ENCODE data around the gene IL9R.

DNA sequence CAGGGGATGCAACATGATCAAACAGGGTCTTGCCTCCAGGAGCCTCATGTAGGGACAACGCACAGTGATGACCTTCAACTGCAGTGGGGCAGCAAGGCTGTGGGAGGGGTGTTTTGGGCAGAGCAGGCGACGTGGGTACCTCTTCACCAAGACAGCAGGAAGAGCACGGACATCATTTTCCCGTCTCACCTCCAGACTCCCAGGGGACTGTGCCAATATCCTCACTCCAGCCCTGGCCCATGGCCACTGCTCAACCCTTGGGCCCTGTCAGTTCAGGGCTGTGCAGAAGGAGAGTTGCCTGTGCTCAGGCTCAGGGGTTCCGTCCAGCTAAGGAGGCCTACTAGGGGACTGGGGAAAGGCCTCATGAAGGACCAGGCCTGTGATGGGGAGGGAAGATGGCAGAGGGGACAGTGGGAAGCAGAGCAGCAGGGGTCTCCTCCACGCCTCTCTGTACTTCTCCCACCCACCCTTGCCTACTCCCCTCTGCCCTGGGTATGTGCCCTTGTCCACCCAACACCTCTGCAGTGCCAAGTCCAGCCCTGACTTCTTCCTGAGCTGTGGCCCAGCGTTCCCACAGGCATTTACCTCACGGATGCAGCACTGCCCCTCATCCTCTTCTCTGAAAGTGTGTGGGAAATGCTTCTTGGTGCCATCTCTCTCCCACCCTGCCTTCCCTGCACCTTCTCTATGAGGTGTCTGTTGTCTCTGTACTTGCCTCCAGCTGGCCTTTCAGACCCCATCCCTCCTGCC lies 1.4 kb downstream of the IL9R start:
- TF ChIP-seq POLR2A (IDR thresholded peaks at IDR 0.05): no peak
- TF ChIP-seq, protein P1, sequence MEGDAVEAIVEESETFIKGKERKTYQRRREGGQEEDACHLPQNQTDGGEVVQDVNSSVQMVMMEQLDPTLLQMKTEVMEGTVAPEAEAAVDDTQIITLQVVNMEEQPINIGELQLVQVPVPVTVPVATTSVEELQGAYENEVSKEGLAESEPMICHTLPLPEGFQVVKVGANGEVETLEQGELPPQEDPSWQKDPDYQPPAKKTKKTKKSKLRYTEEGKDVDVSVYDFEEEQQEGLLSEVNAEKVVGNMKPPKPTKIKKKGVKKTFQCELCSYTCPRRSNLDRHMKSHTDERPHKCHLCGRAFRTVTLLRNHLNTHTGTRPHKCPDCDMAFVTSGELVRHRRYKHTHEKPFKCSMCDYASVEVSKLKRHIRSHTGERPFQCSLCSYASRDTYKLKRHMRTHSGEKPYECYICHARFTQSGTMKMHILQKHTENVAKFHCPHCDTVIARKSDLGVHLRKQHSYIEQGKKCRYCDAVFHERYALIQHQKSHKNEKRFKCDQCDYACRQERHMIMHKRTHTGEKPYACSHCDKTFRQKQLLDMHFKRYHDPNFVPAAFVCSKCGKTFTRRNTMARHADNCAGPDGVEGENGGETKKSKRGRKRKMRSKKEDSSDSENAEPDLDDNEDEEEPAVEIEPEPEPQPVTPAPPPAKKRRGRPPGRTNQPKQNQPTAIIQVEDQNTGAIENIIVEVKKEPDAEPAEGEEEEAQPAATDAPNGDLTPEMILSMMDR (IDR thresholded peaks at IDR 0.05): no peak

All from Peyer's patch (tissue), 4 donors.